ENCODE results near the gene SCYGR6. TPM values are rescaled to one million over a fixed set of nuclear protein-coding genes. Genes with fewer than 3 reads are reported as not detected.

SCYGR6 gene
- total RNA-seq, 1 experiment from 2014 or later = not detected

DNA sequence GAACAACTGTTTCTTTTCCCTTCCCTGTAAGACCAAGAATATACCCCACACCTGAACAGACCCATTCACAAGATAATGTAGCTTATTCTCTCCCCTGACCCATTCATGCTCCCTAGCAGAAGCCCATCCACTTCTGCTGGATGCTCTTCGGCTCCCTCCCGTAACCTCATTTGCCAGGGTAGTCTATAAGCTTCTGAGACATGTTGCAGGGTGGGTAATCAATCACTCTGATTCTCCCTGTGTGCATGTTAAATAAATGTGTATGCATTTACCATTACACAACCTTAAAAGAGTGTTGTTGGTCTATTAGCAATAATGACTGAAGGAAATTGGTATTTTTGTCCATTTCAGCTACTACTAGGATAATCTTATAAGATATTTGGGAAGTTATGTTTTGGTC lies 8.1 kb downstream of the SCYGR6 start:
- DNase-seq (ENCODE audit: low read depth) = no peak

DNA sequence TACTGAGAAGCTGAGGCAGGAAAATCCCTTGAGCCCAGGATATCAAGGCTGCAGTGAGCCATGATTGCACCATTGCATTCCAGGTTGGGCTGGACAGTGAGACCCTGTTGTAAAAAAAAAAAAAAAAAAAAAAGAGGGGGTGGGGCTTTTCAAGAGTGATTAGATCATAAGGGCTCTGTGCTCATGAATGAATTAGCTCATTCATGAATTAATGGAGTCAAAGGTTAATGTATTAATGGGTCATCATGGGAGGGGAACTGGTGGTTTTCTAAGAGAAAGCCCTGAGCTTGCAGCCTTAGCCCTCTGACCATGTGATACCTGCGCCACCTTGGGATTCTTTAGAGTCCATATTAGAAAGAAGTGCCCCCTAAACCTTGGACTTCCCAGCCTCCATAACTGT lies 11.3 kb downstream of the SCYGR6 start:
- no peak for DNase-seq (ENCODE audit: low read depth)

DNA sequence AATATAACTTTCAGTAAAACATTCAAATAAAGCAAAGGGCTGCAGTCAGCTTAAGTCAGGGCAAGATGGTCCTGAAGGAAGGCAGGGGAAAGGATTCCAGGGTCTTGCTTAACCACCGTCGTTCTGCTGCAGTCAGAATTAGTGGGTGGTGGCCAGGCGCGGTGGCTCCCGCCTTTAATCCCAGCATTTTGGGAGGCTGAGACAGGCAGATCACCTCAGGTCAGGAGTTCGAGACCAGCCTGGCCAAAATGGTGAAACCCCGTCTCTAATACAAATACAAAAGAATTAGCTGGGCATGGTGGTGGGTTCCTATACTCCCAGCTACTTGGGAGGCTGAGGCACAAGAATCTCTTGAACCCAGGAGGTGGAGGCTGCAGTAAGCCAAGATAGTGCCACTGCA lies 13.6 kb downstream of the SCYGR6 start:
- no peak for DNase-seq (ENCODE audit: low read depth)

DNA sequence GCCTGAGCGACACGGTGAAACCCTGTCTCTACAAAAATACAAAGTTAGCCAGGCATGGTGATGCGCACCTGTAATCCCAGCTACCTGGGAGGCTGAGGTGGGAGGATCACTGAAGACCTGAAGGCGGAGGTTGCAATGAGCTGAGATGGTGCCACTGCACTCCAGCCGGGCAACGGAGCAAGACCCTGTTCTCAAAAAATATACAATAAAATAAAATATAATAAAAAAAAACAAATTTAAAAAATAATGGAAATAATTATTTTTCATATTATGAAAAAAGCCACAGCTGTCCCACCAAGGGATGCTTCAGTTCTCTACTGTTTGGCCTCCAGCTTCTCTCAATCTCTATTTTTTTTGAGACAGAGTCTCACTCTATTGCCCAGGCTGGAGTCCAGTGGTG lies 17.2 kb downstream of the SCYGR6 start:
- no peak for DNase-seq (ENCODE audit: low read depth)

DNA sequence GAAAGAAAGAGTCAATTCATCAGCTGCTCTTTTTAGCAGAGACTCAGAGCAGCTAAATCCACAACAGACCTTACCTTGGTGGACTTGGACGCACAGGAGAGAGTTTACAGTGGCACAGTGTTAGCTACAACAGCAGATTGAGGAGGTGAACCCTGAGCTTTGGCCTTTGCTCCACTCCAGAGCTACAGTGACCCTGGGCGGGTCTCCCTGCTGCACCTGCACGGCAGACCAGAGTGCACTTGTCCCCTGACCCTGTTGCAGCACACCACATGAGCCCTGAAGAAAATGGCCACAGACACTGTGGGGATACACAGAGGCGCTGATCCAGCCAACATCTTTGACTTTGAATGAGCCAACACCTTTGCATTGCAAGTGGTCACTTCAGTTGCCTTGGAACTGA lies 17.7 kb downstream of the SCYGR6 start:
- DNase-seq (ENCODE audit: low read depth) = no peak

DNA sequence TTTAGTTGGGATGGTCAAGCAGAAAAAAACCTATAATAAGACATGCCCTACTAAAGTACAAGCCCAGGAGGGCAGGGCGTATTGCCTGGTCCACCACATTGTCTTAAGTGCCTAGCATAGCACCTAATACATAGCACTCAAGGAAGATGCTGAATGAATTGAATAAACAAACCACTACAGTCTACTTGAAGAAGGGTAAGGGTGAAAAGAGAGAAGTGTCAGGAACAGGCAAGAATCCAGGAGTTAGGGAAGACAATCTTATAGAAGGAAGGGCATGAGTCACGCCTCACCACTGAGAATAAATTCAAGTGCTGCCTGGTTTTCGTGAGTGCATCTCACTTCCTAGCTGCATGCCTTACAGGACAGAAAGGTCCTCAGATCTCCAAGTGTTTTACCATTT lies 20.6 kb downstream of the SCYGR6 start:
- DNase-seq (ENCODE audit: low read depth) = peak; percentile 55

DNA sequence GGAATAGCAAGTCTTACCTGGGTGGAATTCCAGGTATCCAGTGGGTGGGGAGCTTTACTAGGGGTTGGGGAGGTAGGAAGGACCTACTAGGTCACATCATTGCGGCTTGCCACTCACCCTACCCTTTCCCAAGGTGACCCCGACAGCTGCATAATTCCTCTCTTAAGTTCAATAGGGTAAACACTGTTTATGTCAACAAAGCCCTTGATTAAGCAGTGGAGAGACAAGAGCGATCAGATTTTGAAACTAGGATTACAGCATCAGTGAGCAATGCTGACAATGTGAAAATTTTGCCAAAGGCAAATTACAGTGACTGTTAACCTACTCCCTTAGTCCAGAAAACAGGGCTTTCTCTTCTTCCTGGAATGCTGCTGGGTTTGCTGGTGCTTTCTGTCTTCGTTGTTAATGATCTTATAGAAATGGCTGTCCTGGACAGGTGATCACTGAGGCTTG lies 21.3 kb downstream of the SCYGR6 start:
- no peak for DNase-seq (ENCODE audit: low read depth)

DNA sequence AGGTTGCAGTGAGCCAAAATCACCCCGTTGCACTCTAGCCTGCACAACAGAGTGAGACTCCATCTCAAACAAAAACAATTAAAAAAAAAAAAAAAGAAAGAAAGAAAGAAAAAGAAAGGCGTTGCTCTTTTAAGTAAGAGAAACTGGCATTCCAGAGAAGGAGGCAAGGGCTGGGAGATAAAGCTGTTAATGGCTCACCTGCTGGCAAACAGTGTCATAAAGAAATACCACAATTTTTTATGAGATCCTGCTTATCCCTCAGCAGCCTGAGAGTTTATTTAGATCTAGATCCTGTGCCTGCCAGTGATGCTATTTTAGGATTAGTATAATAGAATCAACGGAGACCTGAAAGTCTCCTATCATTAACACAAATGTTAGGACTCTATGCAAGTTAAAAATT lies 23.0 kb downstream of the SCYGR6 start:
- no peak for DNase-seq (ENCODE audit: low read depth)

DNA sequence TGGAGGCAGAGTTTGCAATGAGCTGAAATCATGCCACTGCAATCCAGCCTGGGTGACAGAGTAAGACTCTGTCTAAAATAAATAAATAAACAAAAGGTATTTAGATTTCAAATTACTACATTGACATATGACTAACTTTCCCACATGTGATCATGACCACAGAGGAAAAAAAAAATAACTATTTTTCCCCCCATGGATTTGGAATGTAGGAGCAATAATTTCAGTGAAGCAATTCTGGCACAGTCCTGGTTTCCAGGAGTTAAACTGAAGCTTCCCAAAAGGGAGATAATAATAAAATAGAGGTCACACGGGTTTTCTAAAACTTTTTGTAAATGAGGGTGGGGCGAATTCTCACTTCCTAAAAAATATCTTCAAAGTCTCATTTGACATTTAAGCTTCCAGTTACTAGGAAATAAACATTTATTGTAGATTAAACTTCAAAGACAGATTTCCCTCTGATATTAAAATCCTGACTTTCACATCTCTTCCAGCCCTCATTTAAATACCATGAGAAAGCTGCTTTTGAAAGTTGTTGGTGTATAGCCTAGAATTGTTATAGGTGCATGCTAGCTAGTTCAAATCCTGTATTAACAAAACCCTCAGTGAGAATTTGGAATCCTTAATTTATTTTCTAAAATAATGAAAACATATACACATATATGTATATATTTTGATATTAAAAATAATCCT lies 27.4 kb downstream of the SCYGR6 start:
- no peak for DNase-seq (ENCODE audit: low read depth)

DNA sequence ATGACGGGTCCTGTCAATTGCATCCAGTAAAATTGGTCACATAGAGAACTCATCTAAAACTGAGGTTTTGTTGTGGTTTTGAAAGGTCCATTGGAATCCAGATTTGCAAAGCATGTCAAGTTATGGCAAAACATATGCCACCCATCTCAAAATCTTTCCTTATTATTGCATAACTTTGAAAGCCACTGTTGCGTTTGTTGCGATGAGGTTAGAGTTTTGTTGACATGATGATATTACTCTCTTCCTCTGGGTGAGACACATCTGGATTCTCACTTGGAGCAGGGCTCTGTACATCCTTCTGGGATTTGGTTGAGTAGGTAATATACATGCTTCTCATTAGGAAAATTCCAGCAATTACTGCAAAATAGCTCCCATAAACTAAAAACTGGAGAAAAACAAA lies 37.4 kb downstream of the SCYGR6 start:
- DNase-seq (ENCODE audit: low read depth) = no peak

DNA sequence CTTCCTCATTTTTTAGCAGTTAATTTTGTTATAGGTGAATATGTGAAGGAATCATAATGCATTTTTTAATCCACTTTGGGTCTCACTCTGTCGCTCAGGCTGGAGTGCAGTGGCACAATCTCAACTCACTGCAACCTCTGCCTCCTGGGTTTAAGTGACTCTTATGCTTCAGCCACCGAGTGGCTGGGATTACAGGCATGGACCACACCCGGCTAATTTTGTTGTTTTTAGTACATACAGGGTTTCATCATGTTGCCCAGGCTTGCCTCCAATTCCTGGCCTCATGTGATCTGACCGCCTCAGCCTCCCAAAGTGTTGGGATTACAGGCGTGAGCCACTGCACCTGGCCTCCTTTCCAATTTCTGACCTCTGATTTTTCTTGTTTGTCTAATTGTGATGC lies 40.3 kb downstream of the SCYGR6 start:
- no peak for DNase-seq (ENCODE audit: low read depth)

DNA sequence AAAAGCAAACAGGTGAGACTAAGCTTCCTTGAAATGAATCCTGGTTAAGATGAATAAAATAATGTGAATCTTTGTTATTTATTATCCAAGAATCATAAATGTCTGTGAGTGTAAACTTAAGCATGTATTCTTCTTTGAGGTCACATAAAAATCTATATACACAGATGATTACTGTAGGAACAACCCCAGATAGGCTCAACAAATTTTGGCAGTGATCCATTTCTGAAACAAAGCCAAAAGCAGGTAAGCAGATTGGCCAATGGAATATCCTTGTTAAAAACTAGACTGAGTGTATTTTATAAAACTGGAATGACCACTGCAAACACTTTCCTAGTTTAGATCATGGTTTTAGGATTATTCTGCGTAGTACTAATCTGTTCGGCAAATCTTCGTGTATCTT lies 46.6 kb downstream of the SCYGR6 start:
- no peak for DNase-seq (ENCODE audit: low read depth)

DNA sequence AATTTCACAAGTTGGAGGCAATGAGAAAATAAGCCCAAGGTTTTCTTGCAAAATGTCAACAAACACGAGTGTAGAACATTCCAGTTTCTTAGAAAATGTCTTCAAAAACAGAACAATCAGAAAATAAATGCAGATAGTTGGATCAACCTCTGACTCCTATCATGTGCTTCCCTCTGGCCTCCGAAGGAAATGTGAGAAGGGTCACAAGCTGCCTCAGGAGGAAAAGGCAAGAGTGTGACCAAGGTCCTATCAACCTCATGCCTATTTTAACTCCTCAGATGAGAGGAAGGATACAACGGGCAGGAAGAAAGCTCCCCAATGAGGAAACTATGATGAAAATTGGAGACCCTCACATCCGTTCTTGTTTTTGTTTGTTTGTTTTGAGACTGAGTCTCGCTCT lies 50.1 kb downstream of the SCYGR6 start:
- no peak for DNase-seq (ENCODE audit: low read depth)

Small RNAs within 50 kb of the gene (small RNA-seq; reads per million reads assigned to genes)
- gene RNA5SP121 = not detected

Other genes starting within 250 kb of the SCYGR6 start
- not detected in 2 replicates for gene SCYGR2, start 125.9 kb downstream of the SCYGR6 start, total RNA-seq (2014; rRNA removed; shearing (Covaris generic))
- not detected in 2 replicates for gene SCYGR3, start 109.9 kb downstream of the SCYGR6 start, total RNA-seq (2014; rRNA removed; shearing (Covaris generic))
- not detected in 2 replicates for gene SCYGR4, start 107.3 kb downstream of the SCYGR6 start, total RNA-seq (2014; rRNA removed; shearing (Covaris generic))
- gene SCYGR5, start 58.0 kb downstream of the SCYGR6 start, total RNA-seq (2014; rRNA removed; shearing (Covaris generic)) = not detected in 2 replicates
- not detected in 2 replicates for gene SLC19A3, start 6.7 kb downstream of the SCYGR6 start, total RNA-seq (2014; rRNA removed; shearing (Covaris generic))
- not detected in 2 replicates for gene SCYGR7, start 3.6 kb upstream of the SCYGR6 start, total RNA-seq (2014; rRNA removed; shearing (Covaris generic))
- gene SCYGR8, start 21.1 kb upstream of the SCYGR6 start, total RNA-seq (2014; rRNA removed; shearing (Covaris generic)) = not detected in 2 replicates
- 0.23 and 0.92 TPM in 2 replicates for gene CCL20, start 89.1 kb upstream of the SCYGR6 start, total RNA-seq (2014; rRNA removed; shearing (Covaris generic))
- 0.17 TPM in 1 of 2 replicates, not detected in the other for gene DAW1, start 146.9 kb upstream of the SCYGR6 start, total RNA-seq (2014; rRNA removed; shearing (Covaris generic))

Data from HT1080 (cell line).